Putamen (tissue), 1 donor: ENCODE measurements around the gene OTUD7B.
"Not testable (repeated sequence)": the region's sequence is repeated elsewhere in the genome, so short reads cannot be mapped to it uniquely, and the experiment has no call there.

Experiments used
- DNase-seq: peaks from one replicate; pipeline ENCODE4 v3.0.0-alpha.2; 2016; ENCODE audit warnings: low spot score

The OTUD7B gene

DNA sequence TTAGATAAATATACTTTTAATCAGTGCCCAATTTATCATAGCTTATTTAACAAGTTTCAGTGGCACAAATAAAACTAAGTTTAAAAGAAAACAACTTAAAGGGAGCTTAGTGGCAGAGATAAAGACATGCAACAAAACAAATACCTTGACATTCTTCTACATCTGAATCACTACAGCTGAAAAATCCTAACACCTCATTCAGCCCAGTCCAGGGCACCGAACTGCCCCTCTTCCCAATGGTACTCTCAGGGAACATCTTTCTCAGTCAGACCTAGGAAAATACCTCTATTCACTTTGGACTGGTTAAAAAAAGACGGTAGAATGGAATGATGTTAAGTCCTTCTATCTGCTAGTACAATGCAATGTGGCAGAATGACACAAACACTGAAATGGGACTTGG is 8.3 kb downstream of the OTUD7B start:
- no peak for DNase-seq

DNA sequence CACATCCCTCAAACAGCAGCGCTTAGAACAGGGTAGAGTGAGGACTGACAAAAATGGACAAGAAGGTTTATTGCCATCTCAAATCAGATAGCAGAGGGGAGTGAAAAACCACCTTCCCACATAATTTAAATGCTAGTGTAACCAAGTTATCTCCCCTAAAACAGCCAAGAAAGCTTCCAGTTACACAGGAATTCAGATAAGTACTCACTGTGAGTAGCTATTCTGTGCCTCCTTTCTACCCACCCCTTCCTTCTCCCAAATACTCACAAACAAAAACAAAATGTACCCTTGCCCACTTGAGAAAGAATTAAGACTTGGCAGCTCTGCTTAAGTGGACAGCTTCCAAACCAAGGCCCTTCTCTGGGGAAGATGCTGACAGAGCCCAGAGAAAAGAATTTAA is 9.1 kb downstream of the OTUD7B start:
- DNase-seq, result no peak

DNA sequence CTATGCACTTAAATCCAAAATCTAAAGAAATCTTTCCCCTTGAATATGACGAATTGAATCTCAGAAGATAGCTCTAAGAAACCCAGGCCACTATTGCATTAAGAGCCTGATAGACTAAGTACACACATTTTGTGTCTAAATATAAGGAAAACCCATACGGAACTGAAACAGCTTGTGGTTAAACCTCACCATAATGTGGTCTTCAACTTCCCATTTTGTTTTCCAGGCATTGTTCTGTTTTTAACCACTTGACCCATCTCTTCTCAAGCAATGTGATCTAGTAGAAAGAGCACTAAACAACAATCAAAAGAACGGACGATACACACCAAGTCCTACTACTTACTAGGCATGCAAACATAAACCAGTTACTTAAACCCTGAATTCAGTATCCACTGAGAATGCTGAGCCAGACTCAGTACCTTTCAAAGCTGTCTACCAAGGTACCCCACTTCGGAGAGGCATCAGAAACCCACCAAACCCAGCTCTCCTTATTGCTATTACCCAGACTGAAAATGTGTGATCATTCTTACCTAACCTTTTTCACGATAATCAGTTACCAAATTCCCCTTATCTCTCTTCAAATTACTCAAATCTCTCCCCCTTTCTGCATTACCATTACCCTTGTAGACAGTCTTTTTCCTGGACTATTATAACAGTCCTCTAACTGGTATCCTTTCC is 12.8 kb downstream of the OTUD7B start:
- DNase-seq, result no peak

DNA sequence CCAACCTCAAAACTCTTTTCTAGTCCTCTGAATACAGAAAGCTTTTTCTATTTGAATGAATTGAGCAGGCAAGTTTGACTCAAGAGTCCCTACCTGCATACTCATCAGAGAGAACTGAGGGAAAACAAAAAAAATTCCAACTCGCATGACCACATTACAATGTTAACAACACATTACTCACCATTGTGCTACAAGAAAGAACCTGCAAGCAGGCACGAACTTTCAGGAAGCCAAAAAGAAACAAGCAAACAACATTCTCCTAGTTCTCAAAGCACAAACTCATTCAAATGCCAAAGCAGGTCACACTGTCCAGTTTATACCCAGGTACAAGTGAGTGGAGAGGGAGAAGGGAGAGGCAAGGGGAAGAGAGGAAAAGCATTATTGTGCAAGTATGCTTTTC is 14.6 kb downstream of the OTUD7B start:
- DNase-seq, result no peak

DNA sequence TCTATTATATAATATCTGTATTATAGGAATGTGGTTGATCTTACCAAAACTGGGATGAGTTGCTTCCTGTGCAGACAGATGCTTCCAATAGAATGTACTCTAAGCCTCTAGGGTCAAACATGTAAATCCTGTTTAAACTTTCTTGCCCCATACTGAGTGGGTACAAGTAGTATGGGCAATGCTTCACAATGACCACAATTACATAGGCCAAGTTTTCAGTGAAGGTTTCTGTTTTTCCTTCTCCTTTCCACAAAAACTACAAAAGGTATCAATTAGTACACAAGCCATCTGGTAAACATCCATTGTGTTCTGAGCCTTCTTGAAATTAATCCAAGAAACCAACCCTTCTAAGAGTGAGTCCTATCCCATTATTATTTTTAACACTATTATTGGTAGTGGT is 16.8 kb downstream of the OTUD7B start:
- DNase-seq, result no peak

DNA sequence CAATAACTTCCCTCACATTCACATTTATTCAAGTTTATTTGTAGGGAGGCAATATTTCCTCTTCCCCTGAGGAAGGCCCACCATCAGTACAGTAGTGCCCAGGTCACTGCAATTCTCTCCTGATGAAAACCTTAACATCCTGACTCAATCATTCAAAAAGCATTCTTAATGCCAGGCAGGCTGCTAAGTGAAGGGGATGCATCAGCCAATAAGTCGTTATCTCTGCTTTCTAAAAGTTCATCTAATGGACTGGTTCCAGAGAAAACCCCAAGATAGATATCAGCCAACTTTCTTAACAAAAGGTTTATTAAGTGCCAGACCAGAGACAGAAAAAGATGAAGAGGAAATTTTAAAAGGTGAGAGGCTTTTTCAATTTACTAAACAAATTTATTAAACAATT is 17.3 kb downstream of the OTUD7B start:
- DNase-seq, result no peak

DNA sequence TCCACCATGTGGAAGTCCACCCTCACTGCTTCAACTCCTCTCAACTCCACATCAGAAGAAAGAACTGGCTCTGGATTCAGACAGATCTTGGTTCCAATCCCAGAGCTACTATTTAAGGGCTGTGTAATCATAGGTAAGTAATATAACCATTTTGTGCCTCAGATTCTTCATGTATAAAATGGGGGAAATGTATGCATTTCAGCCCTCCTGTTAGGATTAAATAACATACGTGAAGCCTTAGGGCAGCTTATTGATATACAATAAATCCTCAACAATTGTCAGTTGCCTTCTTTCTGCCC is 23.3 kb downstream of the OTUD7B start:
- no peak for DNase-seq

DNA sequence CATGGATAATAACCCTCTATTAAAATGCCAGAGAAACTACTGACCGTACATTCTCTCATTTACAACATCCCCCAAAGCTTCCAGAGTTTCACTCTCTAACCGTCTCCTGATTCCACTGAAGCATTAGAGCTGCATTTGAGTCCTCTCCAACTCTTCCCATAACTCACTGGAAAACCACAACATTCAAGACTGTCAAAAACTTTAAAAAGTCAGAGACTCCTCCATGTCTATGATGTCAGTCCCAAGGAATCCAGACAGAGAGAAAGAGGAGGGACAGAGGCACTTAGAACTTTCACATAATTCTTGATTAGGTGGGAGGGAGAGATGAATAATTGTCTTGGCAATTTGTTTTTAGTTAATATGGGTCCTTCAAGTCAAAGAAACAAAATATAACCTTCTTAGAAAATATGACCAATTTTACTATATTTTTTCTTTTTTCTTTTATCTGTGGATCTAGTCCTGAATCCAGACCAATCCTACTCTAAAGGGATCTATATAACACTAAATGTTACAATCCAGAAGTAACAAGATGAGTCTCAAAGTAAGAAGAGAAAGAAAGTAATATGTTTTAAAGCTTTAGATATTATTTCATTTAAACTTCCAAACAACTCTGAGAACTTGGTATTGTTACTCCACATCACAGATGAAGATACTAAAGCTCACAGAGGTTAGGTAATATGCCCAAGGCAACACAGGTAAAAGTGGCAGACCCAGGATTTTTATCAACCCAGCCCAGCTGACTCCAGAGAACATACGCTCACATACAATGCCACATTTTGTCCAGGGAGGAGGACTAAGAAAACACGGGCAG is 23.8 kb downstream of the OTUD7B start:
- DNase-seq, result no peak

DNA sequence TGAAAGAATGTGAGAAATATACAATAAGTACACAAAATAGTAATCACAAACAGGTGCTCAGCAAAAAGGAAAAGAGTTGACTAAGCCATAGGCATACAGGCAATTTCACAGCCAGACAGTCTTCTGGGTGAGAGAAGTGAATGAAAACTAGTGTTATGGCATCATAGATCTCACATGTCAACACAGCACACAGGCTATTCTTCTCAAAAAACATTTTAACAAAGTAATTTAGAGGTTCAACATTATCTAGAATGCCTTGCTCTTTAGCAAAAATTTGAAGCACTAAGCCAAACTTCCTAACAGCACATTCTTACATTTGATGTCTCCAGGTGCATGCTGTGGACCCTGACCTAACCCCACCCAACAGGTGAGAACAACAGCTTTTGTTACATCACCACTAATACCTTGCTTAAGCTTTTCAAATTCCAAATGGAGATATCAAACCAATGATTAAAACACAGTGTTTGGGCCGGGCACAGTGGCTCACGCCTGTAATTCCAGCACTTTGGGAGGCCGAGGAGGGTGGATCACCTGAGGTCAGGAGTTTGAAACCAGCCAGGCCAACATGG is 30.5 kb downstream of the OTUD7B start:
- DNase-seq, result no peak

DNA sequence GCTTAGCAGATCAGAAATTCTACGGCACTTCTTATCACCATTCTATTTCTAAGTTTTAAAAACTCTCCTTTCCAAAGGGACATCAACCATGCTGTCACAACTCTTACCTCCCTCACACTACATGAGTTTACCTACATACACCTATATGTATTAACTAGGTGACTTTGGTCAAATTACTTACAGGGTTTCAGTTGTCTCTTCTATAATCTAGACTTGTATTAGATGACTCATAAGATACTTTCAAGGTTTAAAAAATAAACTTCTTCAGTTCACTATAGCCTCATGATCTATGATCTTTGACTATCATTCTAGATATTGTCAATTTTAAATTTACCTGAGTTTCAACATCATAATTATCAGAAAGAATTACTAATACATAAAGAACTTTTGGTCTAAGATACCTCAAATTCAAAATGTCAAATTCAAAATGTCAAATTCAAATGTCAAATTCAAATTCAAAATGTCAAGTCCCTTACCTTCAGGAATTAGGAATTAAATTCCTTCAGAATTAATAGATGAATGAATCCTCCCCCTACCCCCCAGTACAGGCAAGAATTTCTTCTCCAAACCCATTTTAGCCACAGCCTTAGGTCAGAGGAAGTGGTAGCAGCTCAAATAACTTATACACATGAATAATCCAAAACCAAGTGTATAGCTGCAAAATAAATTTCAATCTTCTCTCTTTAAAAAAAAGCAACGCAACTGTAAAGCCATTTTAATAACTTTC is 31.1 kb downstream of the OTUD7B start:
- DNase-seq, result no peak

DNA sequence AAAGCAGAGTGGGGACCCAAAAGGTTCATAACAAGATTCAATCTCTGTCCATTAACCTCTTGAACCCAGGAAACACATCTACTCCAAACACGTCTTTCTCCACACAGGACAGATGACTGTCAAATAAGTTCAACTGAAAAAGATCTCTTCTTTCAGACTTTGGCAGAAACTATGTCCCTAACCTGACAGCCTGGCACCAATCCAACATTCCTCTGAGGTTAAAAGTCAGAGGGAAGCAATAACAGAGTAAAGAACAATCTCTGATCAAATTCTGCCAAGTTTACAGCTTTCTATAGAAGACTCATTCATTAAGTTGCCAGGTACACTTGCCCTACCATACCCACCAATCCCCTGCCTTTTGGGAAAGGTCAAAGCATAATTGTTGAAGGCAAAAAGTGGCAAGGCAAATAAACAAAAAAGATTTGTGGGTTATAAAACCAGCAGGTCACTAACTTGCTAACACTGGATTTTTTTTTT is 31.9 kb downstream of the OTUD7B start:
- no peak for DNase-seq

DNA sequence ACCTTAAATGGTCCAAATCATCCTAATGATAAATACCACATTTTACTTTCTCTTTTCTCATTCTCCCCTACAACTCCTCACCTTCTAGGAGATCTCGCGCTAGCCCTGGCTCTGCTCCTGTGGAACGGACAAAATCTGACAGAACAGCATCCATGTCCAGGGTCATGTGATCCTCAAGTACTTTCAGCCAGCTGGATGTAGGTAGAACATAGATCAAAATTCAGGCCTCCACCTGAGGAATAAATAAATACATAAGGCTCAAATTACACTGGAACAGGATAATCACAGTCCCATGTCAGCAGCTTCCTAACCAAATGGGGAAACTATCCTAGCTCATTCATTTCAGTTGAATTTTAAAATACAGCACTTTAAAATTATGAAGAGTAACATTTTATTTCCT is 33.2 kb downstream of the OTUD7B start:
- DNase-seq, result no peak

DNA sequence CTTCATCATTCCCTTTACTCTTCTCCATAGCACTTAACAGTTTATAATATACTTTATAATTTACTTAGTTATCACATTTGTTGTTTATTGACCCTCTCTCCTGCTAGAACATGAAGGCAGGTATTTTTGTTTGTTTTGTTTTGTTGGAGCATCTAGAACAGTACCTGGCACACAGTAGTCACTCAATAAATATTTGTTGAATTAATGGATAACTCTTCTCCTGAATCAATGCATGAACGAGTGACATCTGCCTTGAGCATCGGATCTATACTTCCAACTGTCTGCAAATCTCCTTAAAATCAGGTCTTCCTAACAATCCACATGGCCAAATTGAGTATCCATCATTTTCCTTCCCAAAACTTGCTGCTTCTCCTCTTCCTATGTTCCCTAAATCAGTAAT is 38.0 kb downstream of the OTUD7B start:
- DNase-seq, result no peak

DNA sequence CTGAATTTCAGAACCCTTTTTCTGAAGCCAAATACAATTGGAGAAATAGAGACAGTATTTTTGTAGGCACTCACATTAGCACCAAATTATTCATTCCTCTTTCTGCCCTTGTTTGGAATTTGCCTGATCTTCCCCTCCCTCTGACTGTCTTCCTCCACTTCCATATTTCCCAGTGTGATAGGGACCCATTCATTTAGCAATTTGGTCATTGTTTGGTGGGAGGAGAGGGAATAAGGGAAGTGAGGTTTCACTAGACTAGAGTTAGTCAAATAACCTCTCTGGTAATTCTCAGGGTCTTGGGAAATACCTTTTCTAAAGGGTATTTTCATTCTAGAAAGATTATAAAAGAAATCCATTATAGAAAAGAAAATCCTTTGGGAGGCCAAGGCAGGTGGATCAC is 42.9 kb downstream of the OTUD7B start:
- DNase-seq, result no peak

DNA sequence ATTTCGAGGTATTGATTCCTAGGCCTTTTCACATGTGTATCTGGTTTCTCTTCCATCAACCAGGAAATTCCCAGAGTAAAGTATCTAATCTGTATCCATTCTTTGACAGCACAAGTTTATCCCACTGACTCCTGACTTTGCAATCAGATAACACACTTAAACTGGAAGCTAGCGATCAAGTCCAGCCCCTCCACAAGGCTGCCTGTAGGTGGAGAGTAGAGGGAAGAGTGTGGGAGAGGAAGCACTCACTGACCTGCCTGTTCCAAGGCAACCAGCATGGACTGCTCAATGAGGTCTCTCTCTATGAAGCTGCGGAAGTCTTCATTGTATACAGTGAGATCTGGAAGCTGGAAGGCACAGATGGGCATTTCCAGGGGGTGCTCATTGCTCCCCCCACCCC is 43.5 kb downstream of the OTUD7B start:
- no peak for DNase-seq

DNA sequence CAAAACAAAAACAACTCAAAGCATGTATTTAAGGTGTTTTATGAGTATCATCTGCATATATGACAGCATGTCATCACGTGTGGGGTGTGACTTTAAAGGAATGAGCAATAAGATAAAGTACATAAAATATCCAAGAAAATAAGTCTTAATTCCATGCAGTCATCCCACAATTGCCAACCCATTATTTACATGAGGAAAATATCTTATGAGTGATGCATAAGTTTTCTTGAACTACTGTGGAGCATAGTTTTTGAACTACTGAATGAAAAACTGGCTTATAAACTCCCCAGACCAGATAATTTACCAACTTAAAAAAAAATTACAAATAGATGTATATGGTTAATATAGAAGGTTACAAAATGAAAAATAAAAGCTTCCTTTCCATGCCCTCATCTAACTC is 44.1 kb downstream of the OTUD7B start:
- no peak for DNase-seq

DNA sequence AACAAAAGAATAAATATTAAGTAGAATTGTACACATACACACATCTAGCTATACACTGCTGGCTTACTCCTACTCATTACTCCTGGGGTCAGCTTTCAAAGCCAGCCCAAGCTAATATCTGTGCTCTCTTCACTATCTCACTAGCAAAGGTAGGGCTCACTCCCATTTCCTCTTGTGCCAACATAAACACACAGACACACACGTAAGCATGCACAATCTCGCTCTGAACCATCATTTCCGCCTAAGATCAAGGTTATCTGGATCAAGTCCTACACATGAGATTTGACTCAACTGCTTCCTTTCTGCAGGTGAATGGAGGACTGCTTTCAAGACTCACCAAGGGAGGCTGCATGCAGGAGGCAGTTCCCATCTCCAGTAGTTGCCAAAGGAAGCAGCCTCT is 45.1 kb downstream of the OTUD7B start:
- DNase-seq, result no peak

DNA sequence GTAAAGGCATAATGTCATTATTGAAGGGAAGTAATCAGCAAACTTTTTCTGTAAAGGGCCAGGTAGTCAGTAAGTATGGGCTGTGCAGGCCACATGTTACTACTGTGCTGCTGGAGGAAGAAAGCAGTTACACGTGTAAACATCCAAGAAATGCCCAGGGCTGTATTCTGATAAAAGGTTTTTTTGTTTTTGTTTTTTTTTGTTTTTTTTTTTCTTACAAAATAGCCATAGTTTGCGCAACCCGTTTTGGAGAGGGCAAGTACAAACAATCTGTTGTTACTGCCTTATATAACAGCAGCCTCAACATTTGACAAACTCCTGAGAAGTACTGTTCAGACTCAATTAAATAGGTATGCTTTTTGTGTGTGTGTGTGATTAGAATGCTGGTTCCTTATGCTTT is 47.2 kb downstream of the OTUD7B start:
- DNase-seq, result no peak

DNA sequence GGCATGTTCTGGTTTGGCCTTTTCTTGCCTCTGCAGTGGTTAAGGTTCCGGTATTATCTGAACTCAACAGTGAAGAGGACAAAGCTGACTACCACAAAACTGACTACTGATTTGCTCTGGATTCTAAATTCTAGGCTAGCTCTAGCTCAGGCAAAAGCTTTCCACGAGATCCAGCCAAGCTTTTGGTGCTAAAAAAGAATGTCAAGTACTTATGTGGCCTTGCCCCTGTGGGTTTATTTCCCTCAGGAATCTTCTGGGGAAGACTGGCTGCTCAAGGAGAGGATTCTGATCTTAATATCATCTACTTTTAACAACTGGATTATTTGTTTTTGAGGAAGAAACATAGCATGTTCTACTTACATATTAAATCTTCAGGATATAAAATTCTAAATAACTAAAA is 47.8 kb downstream of the OTUD7B start:
- DNase-seq, result no peak

DNA sequence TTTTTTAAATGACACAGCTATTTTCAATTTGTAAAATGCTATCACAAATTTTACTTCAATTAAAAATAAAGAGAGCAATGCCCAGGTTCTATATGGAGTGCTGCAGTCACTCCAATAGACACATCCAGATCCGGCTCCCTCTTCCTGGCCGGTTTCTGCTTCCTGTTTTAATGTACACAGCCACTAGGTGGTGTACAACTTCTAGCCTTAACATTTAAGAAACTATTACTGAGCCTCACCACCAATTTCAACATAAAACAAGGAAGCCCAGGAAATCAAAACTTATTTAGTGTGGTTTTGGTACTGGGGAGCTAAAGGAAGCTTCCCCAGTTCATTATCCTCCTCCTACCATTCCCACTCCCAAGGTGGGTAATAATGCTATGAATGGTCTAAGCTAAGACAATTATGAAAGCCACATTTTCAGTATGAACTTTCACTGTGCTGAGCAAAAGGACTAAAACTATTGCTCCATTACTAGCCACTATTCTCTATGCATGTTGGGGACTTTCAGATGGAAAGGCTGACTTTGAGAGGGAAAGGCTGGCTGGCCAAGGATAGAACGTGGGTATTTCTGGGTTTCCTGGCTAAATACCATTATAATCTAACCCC is 48.4 kb downstream of the OTUD7B start:
- peak; percentile 79 for DNase-seq

DNA sequence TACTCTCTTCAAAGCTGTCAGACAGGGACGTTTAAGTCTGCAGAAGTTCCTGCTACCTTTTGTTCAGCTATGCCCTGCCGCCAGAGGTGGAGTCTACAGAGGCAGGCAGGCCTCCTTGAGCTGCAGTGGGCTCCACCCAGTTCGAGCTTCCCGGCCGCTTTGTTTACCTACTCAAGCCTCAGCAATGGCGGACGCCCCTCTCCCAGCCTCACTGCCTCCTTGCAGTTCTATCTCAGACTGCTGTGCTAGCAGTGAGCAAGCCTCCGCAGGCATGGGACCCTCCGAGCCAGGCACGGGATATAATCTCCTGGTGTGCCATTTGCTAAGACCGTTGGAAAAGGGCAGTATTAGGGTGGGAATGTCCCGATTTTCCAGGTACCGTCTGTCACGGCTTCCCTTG is 53.0 kb downstream of the OTUD7B start:
- DNase-seq, result not testable (repeated sequence)

DNA sequence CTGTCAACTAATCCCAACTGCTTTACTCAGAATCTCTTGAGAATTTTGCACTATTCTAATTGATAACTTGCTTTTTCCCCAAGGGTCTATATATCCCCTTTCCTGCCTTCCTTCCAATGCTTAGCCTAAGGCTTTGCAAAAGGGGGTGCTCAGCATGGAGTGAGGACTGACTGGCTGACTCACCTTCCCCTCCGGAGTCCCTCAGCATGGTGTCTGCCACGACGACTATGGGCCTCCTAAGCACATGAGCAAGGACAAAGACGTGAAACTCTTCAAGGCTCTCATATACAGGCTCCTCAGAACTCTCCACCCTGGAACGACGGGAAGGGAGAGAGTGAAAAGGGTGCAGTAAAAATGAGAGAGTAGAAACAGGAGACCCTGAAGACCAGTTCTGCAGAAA is 60.6 kb downstream of the OTUD7B start:
- DNase-seq, result no peak

DNA sequence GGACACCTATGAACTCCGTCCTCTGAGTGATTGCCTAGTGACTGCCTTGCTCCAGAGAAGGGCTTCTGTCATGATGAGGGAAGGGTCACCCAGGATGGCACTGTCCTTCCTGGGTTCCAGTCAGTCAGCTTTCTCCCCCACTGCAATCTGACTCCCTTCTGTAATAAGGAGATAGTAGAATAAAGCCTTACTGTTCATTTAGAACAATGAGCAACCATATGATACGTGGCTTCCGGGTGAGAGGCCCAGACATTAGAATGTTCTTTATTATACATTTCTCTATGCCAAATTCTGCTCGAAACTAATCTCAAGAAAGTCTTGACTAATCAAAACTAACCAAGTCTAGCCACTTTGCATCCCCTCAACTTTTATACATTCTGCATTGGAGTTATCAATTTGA is 65.3 kb downstream of the OTUD7B start:
- DNase-seq, result no peak
